MCF 10A (cell line): ENCODE measurements around the gene LPP. TPM values are rescaled to one million over a fixed set of nuclear protein-coding genes. Genes with fewer than 3 reads are reported as not detected.

Experiments
- BruUV-seq: library from RNA; stranded (reverse); fragments of 400-500 nt; replicated peaks from 2 replicates; lab custom pipeline; 2021; lab: Mats Ljungman, UMichigan
- CTCF ChIA-PET: fragments of 300-600 bp; sonication (Branson Sonifier 250); formaldehyde crosslinking; extraction: SDS; loops from one replicate; lab custom pipeline; 2021; ENCODE audit warnings: antibody characterized with exemption, inconsistent platforms; lab: Yijun Ruan, JAX
- POLR2A ChIA-PET: fragments of 300-600, 350-650 bp; sonication (Branson Sonifier 250); formaldehyde crosslinking; extraction: SDS; loops from one replicate; lab custom pipeline; 2020; ENCODE audit warnings: antibody characterized with exemption, inconsistent platforms; lab: Yijun Ruan, JAX
- DNase-seq: peaks from one replicate; pipeline ENCODE4 v3.0.0-alpha.2; 2018; ENCODE audit not compliant: unreplicated experiment
- H3K27ac Mint-ChIP-seq: one replicate; pipeline ENCODE4 v1.8.0; 2022; ENCODE audit warnings: mild to moderate bottlenecking, low read depth, mixed read lengths; ENCODE audit not compliant: unreplicated experiment
- H3K27me3 Mint-ChIP-seq: one replicate; pipeline ENCODE4 v1.8.0; 2022; ENCODE audit warnings: mixed read lengths; ENCODE audit not compliant: insufficient read depth, unreplicated experiment
- H3K36me3 Mint-ChIP-seq: one replicate; pipeline ENCODE4 v1.8.0; 2022; ENCODE audit warnings: mild to moderate bottlenecking, moderate library complexity, mixed read lengths; ENCODE audit not compliant: insufficient read depth, unreplicated experiment
- H3K4me1 Mint-ChIP-seq: one replicate; pipeline ENCODE4 v1.8.0; 2022; ENCODE audit warnings: mixed read lengths; ENCODE audit not compliant: insufficient read depth, unreplicated experiment
- H3K4me3 Mint-ChIP-seq: one replicate; pipeline ENCODE4 v1.8.0; 2022; ENCODE audit warnings: mild to moderate bottlenecking, moderate library complexity, mixed read lengths; ENCODE audit not compliant: unreplicated experiment
- H3K9me3 Mint-ChIP-seq: one replicate; pipeline ENCODE4 v1.8.0; 2022; ENCODE audit warnings: mixed read lengths; ENCODE audit not compliant: unreplicated experiment
- intact Hi-C: fragments of 100-400 bp; cut with micrococcal nuclease; formaldehyde crosslinking; loops from 2 replicates; pipeline ENCODE4 v1.14.1; 2022
- total RNA-seq: library from RNA; stranded (reverse); gene quantifications from 2 replicates; pipeline ENCODE4 v1.2.3, GENCODE V29; 2022
- TF ChIP-seq, protein P1 (sequence below): fragments of 200-600 bp; IDR thresholded peaks from one replicate; pipeline ENCODE4 v1.8.0; 2022; ENCODE audit warnings: antibody characterized with exemption, mild to moderate bottlenecking; ENCODE audit not compliant: unreplicated experiment

The LPP gene
- total RNA-seq, 1 experiment from 2014 or later = 117 TPM

- Mint-ChIP-seq H3K4me1 (peaks cover 22% of the 10 kb centered on the region), H3K9me3 (no peaks in the 10 kb centered on the region), H3K27ac (no peak overlapping the region), H3K27me3 (no peaks in the 10 kb centered on the region), H3K36me3 (peaks cover 6% of the 10 kb centered on the region), H3K4me3 (no peak overlapping the region)
- DNase-seq = no peak
- BruUV-seq = no TSS peak
- POLR2A ChIA-PET = interaction anchor here (1.1 kb wide), 1 partner anchor 44 kb away, joined by 3 read pairs; the partner anchor contains the start of gene LPP
- intact Hi-C loops = no loop called here
- TF ChIP-seq, protein P1, sequence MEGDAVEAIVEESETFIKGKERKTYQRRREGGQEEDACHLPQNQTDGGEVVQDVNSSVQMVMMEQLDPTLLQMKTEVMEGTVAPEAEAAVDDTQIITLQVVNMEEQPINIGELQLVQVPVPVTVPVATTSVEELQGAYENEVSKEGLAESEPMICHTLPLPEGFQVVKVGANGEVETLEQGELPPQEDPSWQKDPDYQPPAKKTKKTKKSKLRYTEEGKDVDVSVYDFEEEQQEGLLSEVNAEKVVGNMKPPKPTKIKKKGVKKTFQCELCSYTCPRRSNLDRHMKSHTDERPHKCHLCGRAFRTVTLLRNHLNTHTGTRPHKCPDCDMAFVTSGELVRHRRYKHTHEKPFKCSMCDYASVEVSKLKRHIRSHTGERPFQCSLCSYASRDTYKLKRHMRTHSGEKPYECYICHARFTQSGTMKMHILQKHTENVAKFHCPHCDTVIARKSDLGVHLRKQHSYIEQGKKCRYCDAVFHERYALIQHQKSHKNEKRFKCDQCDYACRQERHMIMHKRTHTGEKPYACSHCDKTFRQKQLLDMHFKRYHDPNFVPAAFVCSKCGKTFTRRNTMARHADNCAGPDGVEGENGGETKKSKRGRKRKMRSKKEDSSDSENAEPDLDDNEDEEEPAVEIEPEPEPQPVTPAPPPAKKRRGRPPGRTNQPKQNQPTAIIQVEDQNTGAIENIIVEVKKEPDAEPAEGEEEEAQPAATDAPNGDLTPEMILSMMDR = no peak
- CTCF ChIA-PET = interaction anchor here (0.6 to 1.5 kb wide), 3 partner anchors 15 to 457 kb away, joined by 3 to 4 read pairs (median 3); no protein-coding TSS in a partner anchor
These were observed 44.0 kb downstream of the LPP start for GRCh38 chr3:188198001-188198400.

- intact Hi-C loops = no loop called here
- BruUV-seq = no TSS peak
- Mint-ChIP-seq H3K4me1 (peaks cover 22% of the 10 kb centered on the region), H3K27ac (no peak overlapping the region), H3K36me3 (peaks cover 6% of the 10 kb centered on the region), H3K9me3 (no peaks in the 10 kb centered on the region), H3K4me3 (no peak overlapping the region), H3K27me3 (no peaks in the 10 kb centered on the region)
- POLR2A ChIA-PET = interaction anchor here (0.9 to 1.1 kb wide), 2 partner anchors 45 to 194 kb away, joined by 3 read pairs; partner anchors contain the start of gene LPP
- TF ChIP-seq, protein P1 = no peak
- no peak for DNase-seq
- CTCF ChIA-PET = interaction anchor here (0.6 to 1.5 kb wide), 2 partner anchors 209 to 458 kb away, joined by 4 to 7 read pairs; no protein-coding TSS in a partner anchor
These were observed 44.9 kb downstream of the LPP start for GRCh38 chr3:188198760-188199327.

GRCh38 chr3:188199386-188199785 lies 45.4 kb downstream of the LPP start:
- no peaks in the 10 kb centered on the region for H3K27me3 Mint-ChIP-seq
- H3K9me3 Mint-ChIP-seq = no peaks in the 10 kb centered on the region
- DNase-seq = no peak
- H3K4me3 Mint-ChIP-seq = no peak overlapping the region
- H3K36me3 Mint-ChIP-seq = peaks cover 6% of the 10 kb centered on the region
- H3K4me1 Mint-ChIP-seq = peaks cover 22% of the 10 kb centered on the region
- TF ChIP-seq, protein P1 = no peak
- intact Hi-C loops = no loop called here
- CTCF ChIA-PET = interaction anchor here (0.9 kb wide), 1 partner anchor 136 kb away, joined by 3 read pairs; no protein-coding TSS in a partner anchor
- H3K27ac Mint-ChIP-seq = no peak overlapping the region
- no TSS peak for BruUV-seq
- POLR2A ChIA-PET = interaction anchor here (0.9 kb wide), 1 partner anchor 193 kb away, joined by 3 read pairs; no protein-coding TSS in a partner anchor

GRCh38 chr3:188200481-188200880 lies 46.5 kb downstream of the LPP start:
- H3K36me3 Mint-ChIP-seq = peaks cover 6% of the 10 kb centered on the region
- ChIA-PET CTCF (no interaction called here), POLR2A (interaction anchor here (0.6 kb wide), 1 partner anchor 459 kb away, joined by 3 read pairs; no protein-coding TSS in a partner anchor)
- no peak for DNase-seq
- no peaks in the 10 kb centered on the region for H3K27me3 Mint-ChIP-seq
- no TSS peak for BruUV-seq
- no peaks in the 10 kb centered on the region for H3K9me3 Mint-ChIP-seq
- TF ChIP-seq, protein P1 = no peak
- H3K27ac Mint-ChIP-seq = no peak overlapping the region
- H3K4me1 Mint-ChIP-seq = peaks cover 22% of the 10 kb centered on the region
- intact Hi-C loops = no loop called here
- H3K4me3 Mint-ChIP-seq = no peak overlapping the region
